Measurements from ENCODE around the gene ZNF410.
"Not testable (repeated sequence)": the region's sequence is repeated elsewhere in the genome, so short reads cannot be mapped to it uniquely, and the experiment has no call there.

ZNF410 gene

GRCh38 chr14:73896521-73896920 lies 9.9 kb downstream of the ZNF410 start:
- no peak overlapping the region for H3K4me3 ChIP-seq (ENCODE audit: low read depth, low read length)
- no peak for DNase-seq (ENCODE audit: low read depth)
- TF ChIP-seq, protein P1, sequence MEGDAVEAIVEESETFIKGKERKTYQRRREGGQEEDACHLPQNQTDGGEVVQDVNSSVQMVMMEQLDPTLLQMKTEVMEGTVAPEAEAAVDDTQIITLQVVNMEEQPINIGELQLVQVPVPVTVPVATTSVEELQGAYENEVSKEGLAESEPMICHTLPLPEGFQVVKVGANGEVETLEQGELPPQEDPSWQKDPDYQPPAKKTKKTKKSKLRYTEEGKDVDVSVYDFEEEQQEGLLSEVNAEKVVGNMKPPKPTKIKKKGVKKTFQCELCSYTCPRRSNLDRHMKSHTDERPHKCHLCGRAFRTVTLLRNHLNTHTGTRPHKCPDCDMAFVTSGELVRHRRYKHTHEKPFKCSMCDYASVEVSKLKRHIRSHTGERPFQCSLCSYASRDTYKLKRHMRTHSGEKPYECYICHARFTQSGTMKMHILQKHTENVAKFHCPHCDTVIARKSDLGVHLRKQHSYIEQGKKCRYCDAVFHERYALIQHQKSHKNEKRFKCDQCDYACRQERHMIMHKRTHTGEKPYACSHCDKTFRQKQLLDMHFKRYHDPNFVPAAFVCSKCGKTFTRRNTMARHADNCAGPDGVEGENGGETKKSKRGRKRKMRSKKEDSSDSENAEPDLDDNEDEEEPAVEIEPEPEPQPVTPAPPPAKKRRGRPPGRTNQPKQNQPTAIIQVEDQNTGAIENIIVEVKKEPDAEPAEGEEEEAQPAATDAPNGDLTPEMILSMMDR (IDR thresholded peaks at IDR 0.05; ENCODE audit: low read depth, low read length, missing control alignments): no peak

GRCh38 chr14:73903028-73903427 lies 16.4 kb downstream of the ZNF410 start:
- TF ChIP-seq, protein P1 (IDR thresholded peaks at IDR 0.05; ENCODE audit: low read depth, low read length, missing control alignments): no peak
- H3K4me3 ChIP-seq (ENCODE audit: low read depth, low read length): no peak overlapping the region

GRCh38 chr14:73909681-73910080 lies 23.0 kb downstream of the ZNF410 start:
- no peak overlapping the region for H3K4me3 ChIP-seq (ENCODE audit: low read depth, low read length)
- TF ChIP-seq, protein P1 (IDR thresholded peaks at IDR 0.05; ENCODE audit: low read depth, low read length, missing control alignments): no peak
- no peak for DNase-seq (ENCODE audit: low read depth)

More at GRCh38 chr14:73903028-73903427, 16.4 kb downstream of the ZNF410 start:
- no peak for DNase-seq (ENCODE audit: low read depth)

- TF ChIP-seq, protein P1 (IDR thresholded peaks at IDR 0.05; ENCODE audit: low read depth, low read length, missing control alignments): no peak
- H3K4me3 ChIP-seq (ENCODE audit: low read depth, low read length): no peak overlapping the region
- no peak for DNase-seq (ENCODE audit: low read depth)
Measured at GRCh38 chr14:73913256-73913655, 26.6 kb downstream of the ZNF410 start.

DNA sequence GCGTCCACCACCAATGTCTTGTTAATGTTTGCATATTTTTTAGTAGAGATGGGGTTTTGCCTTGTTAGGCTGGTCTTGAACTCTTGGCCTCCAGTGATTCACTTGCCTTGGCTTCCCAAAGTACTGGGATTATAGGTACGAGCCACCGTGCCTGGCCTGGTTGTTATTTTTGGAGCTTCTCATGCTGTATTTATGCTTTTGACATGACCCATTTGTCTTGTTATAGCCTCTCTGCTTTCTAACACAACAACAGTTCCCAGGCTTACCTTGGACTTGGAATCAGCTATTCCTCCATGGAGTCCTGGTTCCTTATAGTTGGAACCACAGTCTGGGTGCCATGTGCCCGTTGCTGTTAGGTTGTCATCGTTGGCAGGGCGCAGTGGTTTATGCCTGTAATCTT lies 29.7 kb downstream of the ZNF410 start:
- no peak for DNase-seq (ENCODE audit: low read depth)
- no peak overlapping the region for H3K4me3 ChIP-seq (ENCODE audit: low read depth, low read length)
- TF ChIP-seq, protein P1 (IDR thresholded peaks at IDR 0.05; ENCODE audit: low read depth, low read length, missing control alignments): no peak

DNA sequence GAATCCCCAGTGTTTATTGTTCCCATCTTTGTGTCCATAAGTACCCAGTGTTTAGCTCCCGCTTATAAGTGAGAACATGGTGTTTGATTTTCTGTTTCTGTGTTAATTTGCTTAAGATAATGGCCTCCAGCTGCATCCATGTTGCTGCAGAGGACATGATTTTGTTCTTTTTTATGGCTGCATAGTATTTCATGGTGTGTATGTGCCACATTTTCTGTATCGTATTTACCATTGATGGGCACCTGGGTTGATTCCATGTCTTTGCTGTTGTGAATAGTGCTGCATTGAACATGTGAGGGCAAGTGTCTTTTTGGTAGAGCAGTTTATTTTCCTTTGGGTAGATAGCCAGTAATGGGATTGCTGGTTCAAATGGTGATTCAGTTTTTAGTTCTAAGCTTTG lies 32.8 kb downstream of the ZNF410 start:
- DNase-seq (ENCODE audit: low read depth); H3K4me3 ChIP-seq (ENCODE audit: low read depth, low read length): not testable (repeated sequence)

- H3K4me3 ChIP-seq (ENCODE audit: low read depth, low read length): no peak overlapping the region
- TF ChIP-seq, protein P1 (IDR thresholded peaks at IDR 0.05; ENCODE audit: low read depth, low read length, missing control alignments): no peak
- no peak for DNase-seq (ENCODE audit: low read depth)
Measured at GRCh38 chr14:73924337-73924736, 37.7 kb downstream of the ZNF410 start.
